Neuron (in vitro differentiated cells): ENCODE data around the gene TIE1.

ENCODE experiments used
- H2AFZ ChIP-seq: one replicate; pipeline ENCODE4 v1.6.1; 2013; ENCODE audit warnings: low read depth, mild to moderate bottlenecking, inconsistent platforms, low read length, moderate library complexity
- H3K27me3 ChIP-seq: one replicate; pipeline ENCODE4 v1.6.1; 2013; ENCODE audit warnings: low read length; ENCODE audit not compliant: insufficient read depth
- H3K36me3 ChIP-seq: one replicate; pipeline ENCODE4 v1.6.1; 2013; ENCODE audit warnings: low read length; ENCODE audit not compliant: insufficient read depth
- H3K4me1 ChIP-seq: one replicate; pipeline ENCODE4 v1.6.1; 2013; ENCODE audit warnings: low read length; ENCODE audit not compliant: insufficient read depth
- H3K4me3 ChIP-seq: 2 replicates; pipeline ENCODE4 v1.5.1; 2013; ENCODE audit warnings: mild to moderate bottlenecking, low read length, moderate library complexity
- H3K9me3 ChIP-seq: one replicate; pipeline ENCODE4 v1.6.1; 2013; ENCODE audit warnings: low read length

Gene TIE1

DNA sequence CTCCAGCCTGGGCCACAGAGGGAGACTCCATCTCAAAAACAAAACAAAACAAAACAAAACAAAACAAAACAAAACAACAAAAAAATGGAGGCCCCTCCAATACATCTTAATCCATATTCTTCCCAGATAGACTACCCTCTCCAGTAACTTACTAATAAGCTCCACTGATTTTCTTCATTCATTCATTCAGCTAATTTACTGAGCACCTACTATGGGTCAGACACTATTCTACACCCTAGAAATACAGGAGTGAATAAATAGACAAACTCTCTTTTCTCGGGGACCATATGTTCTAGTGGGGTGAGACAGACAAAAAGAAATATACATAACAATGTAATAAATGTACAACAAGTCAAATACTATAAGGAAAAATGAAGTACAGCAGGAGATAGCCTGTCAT, 50.2 kb downstream of the TIE1 start:
- no peaks in the 10 kb centered on the region for H3K36me3 ChIP-seq
- H3K4me1 ChIP-seq = peaks cover 11% of the 10 kb centered on the region

DNA sequence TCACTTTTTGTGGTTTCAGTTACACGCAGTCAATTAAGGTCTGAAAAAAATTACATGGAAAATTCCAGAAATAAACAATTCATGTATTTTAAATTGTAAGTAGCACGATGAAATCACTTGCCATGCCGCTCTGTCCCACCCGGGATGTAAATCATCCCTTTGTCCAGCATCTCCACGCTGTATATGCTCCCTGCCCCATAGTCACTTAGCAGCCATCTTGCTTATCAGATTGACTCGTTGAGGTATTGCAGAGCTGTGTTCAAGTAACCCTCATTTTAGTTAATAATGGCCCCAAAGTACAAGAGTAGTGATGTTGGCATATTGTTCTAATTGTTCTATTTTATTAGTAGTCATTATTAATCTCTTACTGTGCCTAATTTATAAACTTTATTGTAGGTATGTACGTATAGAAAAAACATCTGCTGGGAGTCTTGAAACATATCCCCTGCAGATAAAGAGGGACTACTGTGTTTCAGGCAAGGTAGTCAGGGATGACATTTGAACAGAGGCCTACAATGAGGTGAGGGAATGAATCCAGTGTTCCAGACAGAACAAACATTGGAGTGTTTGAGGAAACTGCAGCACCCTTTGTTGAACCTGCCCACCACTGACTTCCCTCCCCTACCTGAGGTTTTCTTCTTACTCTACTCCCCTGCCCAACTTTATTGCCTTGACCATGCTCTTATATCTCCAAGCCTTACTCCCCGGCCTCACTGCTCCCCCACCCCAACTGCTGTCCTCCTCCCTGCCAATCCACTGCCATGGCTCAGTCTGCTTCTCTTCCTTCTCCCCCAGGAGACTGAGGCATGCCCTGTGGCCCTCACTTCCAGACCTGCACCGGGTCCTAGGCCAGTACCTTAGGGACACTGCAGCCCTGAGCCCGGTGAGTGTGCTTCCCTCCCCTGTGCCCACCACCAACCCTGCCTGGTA, 50.9 kb downstream of the TIE1 start:
- Histone ChIP-seq H3K27me3 (peaks cover 22% of the 10 kb centered on the region), H3K36me3 (no peaks in the 10 kb centered on the region), H3K9me3 (no peaks in the 10 kb centered on the region)

More for the DNA sequence above, 50.2 kb downstream of the TIE1 start:
- Histone ChIP-seq H2AFZ (no peak overlapping the region), H3K27me3 (peaks cover 22% of the 10 kb centered on the region), H3K9me3 (no peaks in the 10 kb centered on the region), H3K4me3 (no peak overlapping the region)

DNA sequence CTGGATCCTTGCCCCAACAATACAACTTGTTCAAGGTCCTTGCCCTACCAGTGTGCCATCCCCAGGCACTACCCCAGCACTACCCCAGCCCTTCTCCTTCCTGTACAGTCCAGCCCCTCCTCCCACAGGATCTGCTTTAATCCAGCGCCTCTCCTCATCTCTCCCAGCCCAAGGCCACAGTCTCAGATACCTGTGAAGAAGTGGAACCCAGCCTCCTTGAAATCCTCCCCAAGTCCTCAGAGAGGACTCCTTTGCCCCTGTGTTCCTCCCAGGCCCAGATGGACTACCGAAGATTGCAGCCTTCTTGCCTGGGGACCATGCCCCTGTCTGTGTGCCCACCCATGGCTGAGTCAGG, 51.5 kb downstream of the TIE1 start:
- Histone ChIP-seq H3K4me1 (peaks cover 11% of the 10 kb centered on the region), H3K27me3 (peaks cover 16% of the 10 kb centered on the region), H3K4me3 (no peak overlapping the region), H2AFZ (no peak overlapping the region), H3K9me3 (no peaks in the 10 kb centered on the region), H3K36me3 (no peaks in the 10 kb centered on the region)

More for the DNA sequence above, 50.9 kb downstream of the TIE1 start:
- H2AFZ ChIP-seq = no peak overlapping the region
- H3K4me3 ChIP-seq = no peak overlapping the region
- H3K4me1 ChIP-seq = peaks cover 11% of the 10 kb centered on the region

DNA sequence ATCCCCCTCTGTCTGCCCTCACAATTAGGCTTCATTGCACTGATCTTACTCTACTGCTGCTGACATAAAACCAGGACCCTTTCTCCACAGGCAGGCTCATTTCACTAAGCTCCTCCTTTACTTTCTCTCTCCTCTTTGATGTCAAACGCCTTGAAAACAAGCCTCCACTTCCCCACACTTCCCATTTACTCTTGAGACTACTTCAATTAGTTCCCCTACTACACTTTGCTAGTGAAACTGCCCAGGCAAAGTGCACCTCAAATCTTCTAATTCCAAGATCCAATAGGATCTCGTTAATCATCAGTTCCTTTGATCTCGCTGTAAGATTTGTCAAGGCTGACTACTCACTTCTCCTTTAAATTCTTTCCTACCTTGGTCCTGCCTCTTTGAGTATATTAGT, 52.1 kb downstream of the TIE1 start:
- H3K36me3 ChIP-seq = no peaks in the 10 kb centered on the region
- H3K9me3 ChIP-seq = no peaks in the 10 kb centered on the region
- peaks cover 11% of the 10 kb centered on the region for H3K27me3 ChIP-seq
- H3K4me1 ChIP-seq = peaks cover 13% of the 10 kb centered on the region
- no peak overlapping the region for H3K4me3 ChIP-seq
- no peak overlapping the region for H2AFZ ChIP-seq

DNA sequence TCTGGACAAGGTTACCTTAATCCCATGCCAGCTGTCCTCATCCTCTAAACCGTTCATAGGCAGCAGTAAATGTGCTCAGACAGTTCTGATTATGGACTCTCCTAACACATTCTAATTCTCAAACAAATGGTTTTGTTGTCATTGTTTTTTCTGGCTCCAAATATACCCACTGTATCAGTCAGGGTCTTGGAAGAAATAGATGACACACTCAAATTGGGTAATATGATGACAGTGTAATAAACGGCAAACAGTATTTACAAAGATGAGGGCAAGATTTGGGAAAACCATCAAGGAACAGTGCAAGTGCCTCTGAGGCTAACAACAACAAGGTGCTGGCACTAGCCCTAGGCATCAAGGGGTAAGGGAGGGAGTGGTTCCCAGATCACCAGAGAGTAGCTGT, 53.7 kb downstream of the TIE1 start:
- no peak overlapping the region for H3K4me3 ChIP-seq
- H3K36me3 ChIP-seq = no peaks in the 10 kb centered on the region
- no peaks in the 10 kb centered on the region for H3K9me3 ChIP-seq
- peaks cover 2% of the 10 kb centered on the region for H3K27me3 ChIP-seq
- peaks cover 12% of the 10 kb centered on the region for H3K4me1 ChIP-seq
- no peak overlapping the region for H2AFZ ChIP-seq

DNA sequence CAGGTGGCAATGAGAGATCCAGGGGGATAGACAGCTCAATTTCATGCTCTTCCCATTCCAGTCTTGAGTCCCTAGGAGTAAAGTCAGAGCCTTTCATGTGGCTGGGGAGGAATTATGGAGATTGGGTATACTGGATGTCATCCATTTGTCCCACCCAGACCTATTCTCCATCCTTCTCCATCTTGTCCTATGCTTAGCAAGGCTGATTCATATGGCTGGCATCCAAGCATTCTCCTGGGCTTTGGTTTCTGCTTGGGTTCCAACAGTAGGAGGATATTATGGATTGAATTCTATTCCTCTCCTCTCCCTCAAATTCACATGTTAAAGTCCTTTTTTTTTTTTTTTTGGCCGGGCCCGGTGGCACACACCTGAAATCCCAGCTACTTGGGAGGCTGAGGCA, 54.2 kb downstream of the TIE1 start:
- Histone ChIP-seq H3K4me1 (peaks cover 12% of the 10 kb centered on the region), H3K4me3 (no peak overlapping the region), H3K9me3 (no peaks in the 10 kb centered on the region), H2AFZ (no peak overlapping the region), H3K27me3 (no peaks in the 10 kb centered on the region), H3K36me3 (peaks cover under 1% of the 10 kb centered on the region)

DNA sequence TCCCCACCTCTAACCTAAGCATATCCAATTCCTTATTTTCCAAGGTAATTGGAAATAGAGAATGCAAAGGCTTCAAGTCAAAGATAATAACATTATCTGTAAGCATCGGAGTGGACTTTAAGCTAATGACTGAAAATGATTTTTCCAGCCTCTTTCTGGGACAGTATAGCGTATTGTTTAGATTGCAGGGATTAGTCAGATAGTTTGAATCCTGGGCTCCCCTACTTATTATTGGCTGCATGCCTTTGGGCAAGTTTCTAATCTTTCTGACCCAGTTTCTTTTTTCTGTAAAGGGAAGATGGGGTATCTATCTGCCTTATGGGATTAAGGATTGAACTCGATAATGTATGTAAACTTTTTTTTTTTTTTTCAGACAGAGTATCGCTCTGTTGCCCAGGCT, 56.5 kb downstream of the TIE1 start:
- H2AFZ ChIP-seq = no peak overlapping the region
- peaks cover 24% of the 10 kb centered on the region for H3K36me3 ChIP-seq
- no peaks in the 10 kb centered on the region for H3K27me3 ChIP-seq
- peaks cover 29% of the 10 kb centered on the region for H3K4me1 ChIP-seq
- H3K9me3 ChIP-seq = no peaks in the 10 kb centered on the region
- no peak overlapping the region for H3K4me3 ChIP-seq

DNA sequence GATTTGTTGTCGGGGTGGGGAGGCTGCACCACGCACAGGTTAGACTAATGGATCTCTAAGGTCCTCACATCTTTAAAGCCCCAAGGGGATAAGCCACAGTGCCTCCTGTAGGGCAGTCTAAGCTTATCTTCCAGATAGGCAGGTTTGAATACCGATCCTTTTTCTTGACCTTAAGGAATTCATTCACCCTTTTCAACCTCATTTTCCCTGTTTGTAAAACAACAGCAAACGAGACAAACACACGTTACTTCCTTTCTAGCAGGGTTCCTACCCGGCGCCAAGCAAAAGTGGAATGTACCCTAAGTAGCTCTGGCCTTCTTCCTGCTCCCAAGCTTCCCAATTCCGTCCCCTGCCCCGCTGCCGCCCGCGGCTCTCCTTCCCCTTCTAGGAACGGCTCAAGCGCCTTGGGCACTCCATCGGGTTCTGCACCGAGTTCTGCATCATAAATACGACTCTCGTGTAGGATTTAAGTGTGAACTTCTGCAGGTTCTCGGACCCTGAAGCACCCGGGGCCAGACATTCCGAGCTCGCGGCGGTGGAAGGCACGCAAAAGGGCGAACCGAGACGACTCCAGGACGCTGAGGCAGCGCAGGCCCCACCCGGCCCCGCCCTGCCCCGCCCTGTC, 57.5 kb downstream of the TIE1 start:
- peak overlapping the region; percentile 93 for H3K4me3 ChIP-seq
- H2AFZ ChIP-seq = peak overlapping the region; percentile 94
- no peaks in the 10 kb centered on the region for H3K9me3 ChIP-seq
- peaks cover 31% of the 10 kb centered on the region for H3K4me1 ChIP-seq
- H3K27me3 ChIP-seq = no peaks in the 10 kb centered on the region
- H3K36me3 ChIP-seq = peaks cover 28% of the 10 kb centered on the region

DNA sequence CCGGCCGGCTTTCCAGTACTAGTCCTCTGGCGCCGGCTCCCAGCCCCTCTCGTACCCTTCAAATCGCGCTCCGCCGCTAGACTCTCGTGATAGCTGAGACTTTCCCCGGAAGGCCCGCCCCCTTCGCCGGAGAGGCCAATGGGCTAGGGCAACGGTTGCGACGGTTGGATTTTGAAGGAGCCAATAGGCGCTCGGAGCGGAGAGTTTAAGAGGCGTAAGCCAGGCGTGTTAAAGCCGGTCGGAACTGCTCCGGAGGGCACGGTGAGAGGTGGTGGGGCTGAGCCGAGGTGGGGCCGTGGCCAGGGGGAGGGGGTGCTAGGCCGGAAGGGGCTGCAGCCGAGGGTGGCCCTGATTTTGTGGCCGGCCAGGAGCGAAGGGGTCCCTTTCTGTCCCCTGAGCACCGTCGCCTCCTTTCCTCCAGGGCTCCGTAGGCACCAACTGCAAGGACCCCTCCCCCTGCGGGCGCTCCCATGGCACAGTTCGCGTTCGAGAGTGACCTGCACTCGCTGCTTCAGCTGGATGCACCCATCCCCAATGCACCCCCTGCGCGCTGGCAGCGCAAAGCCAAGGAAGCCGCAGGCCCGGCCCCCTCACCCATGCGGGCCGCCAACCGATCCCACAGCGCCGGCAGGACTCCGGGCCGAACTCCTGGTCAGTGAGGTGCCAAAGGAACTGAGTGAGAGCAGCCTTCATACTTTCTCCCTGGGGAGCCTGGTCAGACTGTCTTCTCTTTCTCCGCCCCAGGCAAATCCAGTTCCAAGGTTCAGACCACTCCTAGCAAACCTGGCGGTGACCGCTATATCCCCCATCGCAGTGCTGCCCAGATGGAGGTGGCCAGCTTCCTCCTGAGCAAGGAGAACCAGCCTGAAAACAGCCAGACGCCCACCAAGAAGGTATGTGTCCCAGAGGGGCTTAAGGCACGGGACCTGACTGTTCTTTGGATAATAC, 58.2 kb downstream of the TIE1 start, which contains the start of gene CDC20:
Gene CDC20 (plus strand): TSS at position 236 of the 948 bp plus-strand sequence. CDS start 235 bp downstream, at position 471.
- peak within 1 kb of the TSS; percentile 94 for H2AFZ ChIP-seq
- H3K9me3 ChIP-seq = no peaks in the 10 kb centered on the region
- H3K4me1 ChIP-seq = peaks cover 37% of the 10 kb centered on the region

DNA sequence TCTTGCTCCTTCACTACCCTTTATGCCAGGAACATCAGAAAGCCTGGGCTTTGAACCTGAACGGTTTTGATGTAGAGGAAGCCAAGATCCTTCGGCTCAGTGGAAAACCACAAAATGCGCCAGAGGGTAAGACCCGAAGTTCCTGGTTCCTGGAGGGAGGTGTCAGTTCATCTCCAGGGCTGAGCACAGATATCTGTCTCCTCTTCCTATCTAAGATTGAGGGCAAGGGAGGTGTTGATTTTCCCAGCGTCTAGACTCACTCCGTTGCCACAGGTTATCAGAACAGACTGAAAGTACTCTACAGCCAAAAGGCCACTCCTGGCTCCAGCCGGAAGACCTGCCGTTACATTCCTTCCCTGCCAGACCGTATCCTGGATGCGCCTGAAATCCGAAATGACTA, 58.9 kb downstream of the TIE1 start:
- no peaks in the 10 kb centered on the region for H3K27me3 ChIP-seq
- H3K4me3 ChIP-seq = peak overlapping the region; percentile 93
- no peaks in the 10 kb centered on the region for H3K9me3 ChIP-seq
- peaks cover 37% of the 10 kb centered on the region for H3K4me1 ChIP-seq
- H3K36me3 ChIP-seq = peaks cover 43% of the 10 kb centered on the region
- no peak overlapping the region for H2AFZ ChIP-seq

More for the DNA sequence above, 58.2 kb downstream of the TIE1 start, which contains the start of gene CDC20:
- Histone ChIP-seq H3K36me3 (peaks cover 36% of the 10 kb centered on the region), H3K4me3 (peak within 1 kb of the TSS; percentile 93), H3K27me3 (no peaks in the 10 kb centered on the region)

DNA sequence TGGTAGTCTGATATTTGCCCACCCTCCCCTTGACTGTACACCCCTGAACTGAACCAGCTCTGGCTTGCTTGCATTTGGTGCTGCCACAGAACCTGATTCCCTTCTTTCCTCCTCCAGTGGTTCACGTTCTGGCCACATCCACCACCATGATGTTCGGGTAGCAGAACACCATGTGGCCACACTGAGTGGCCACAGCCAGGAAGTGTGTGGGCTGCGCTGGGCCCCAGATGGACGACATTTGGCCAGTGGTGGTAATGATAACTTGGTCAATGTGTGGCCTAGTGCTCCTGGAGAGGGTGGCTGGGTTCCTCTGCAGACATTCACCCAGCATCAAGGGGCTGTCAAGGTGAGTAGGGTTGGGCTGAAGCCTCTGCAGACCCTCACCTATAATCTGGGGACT, 59.8 kb downstream of the TIE1 start:
- no peaks in the 10 kb centered on the region for H3K27me3 ChIP-seq
- H3K9me3 ChIP-seq = no peaks in the 10 kb centered on the region
- peaks cover 37% of the 10 kb centered on the region for H3K4me1 ChIP-seq
- no peak overlapping the region for H2AFZ ChIP-seq
- peak overlapping the region; percentile 93 for H3K4me3 ChIP-seq
- peaks cover 51% of the 10 kb centered on the region for H3K36me3 ChIP-seq

DNA sequence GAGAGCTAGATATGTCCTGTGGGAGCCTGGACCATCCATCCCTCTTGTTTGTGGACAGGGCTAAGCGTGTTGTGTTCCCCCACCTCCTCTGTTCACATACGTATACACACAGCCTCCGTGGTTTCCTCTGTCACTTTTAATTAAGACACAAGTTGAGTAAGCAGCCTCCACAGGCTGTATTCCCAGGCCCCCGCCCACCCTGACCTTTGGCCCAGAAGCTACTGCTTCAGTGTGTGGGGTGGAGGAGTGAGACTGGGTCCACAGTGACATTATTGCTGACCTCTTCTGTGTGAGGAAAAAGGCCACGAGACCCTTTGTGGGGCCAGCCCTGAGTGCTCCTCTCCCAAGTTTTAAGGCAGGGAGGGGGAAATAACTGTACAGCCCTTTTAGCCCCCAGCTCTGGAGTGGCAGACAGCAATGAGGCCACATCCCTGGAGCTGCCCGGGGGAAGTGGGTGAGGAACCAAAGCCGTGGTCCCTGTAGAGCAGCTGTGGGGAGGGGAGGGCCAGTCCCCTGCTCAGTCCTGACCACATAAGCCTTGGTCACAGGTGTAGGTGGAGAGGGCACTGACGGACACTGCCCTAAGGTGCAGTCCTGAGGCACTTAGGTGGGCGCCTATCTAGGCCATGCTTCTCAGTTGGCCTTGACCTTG, 62.6 kb downstream of the TIE1 start:
- no peak overlapping the region for H3K4me3 ChIP-seq
- no peak overlapping the region for H2AFZ ChIP-seq
- H3K9me3 ChIP-seq = no peaks in the 10 kb centered on the region
- H3K4me1 ChIP-seq = peaks cover 42% of the 10 kb centered on the region
- peaks cover 51% of the 10 kb centered on the region for H3K36me3 ChIP-seq
- H3K27me3 ChIP-seq = no peaks in the 10 kb centered on the region
